Hematopoietic multipotent progenitor cell (in vitro differentiated cells): ENCODE measurements around the gene KLF5. TPM values are rescaled to one million over a fixed set of nuclear protein-coding genes. Genes with fewer than 3 reads are reported as not detected.
"Not testable (repeated sequence)": the region's sequence is repeated elsewhere in the genome, so short reads cannot be mapped to it uniquely, and the experiment has no call there.

Experiments
- DNase-seq, 3 donors: peaks; one replicate each; pipeline ENCODE4 v3.0.0-alpha.2; 2011 to 2015; ENCODE audit warnings: low read depth in 2 of 3, low spot score in 2 of 3
- total RNA-seq: library from RNA; depleted of rRNA; stranded (reverse); fragments of >200 nt; gene quantifications from one replicate; pipeline ENCODE4 v1.2.3, GENCODE V29; 2012

Gene KLF5
- 6.7 TPM for total RNA-seq

- DNase-seq: peak; percentile 75 to 96 (median 90)
Measured at GRCh38 chr13:73058736-73059459, at the start of gene KLF5. Gene KLF5, plus strand, starts transcription at chr13:73059005. Its CDS starts 323 bp downstream, at chr13:73059328.

- no peak for DNase-seq
Measured at GRCh38 chr13:73011751-73012150, 47.1 kb upstream of the KLF5 start.

GRCh38 chr13:73015805-73016204, 43.0 kb upstream of the KLF5 start:
- no peak for DNase-seq

GRCh38 chr13:73018336-73018735, 40.5 kb upstream of the KLF5 start:
- no peak for DNase-seq

- DNase-seq: no peak
Measured at GRCh38 chr13:73025217-73026012, 33.4 kb upstream of the KLF5 start.

DNA sequence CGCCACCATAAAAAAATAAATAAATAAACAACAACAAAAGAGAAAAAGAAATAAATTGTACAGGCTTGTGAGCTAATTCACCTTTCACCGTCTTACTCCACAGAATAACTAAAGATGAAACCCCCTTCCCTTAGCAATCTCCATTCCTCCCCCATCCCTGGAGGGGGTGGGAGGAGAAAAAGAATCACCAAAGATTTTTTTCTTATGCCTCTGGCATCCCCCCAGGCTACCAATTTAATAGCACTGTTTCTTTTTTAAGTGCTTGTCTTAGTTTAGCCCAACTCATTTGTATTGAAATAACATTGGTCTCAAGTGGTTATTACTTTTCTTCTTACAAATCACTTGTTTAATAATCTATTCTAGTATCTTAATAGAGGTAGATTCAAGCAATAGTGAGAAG, 23.9 kb upstream of the KLF5 start:
- no peak for DNase-seq

DNA sequence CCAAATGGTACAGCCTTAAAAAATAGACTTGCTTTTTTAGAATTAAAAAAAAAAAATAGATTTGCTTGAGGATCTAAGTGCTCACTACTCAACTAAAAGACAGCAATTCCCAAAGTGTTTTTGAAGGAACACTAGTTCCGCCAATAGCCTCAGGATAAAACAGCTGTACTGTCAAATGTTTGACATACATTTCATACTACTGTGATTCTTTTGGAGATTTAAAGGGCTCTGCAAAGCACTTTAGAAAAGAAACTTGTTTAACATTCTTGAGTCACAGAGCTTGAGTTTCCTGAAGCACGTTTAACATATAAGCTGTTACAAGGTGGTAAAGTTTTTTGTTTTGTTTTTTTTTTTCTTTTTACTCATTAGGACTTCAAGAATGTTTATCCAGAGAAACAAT, 23.1 kb upstream of the KLF5 start:
- no peak for DNase-seq

- no peak for DNase-seq
Measured at GRCh38 chr13:73036566-73036965, 22.2 kb upstream of the KLF5 start.

DNA sequence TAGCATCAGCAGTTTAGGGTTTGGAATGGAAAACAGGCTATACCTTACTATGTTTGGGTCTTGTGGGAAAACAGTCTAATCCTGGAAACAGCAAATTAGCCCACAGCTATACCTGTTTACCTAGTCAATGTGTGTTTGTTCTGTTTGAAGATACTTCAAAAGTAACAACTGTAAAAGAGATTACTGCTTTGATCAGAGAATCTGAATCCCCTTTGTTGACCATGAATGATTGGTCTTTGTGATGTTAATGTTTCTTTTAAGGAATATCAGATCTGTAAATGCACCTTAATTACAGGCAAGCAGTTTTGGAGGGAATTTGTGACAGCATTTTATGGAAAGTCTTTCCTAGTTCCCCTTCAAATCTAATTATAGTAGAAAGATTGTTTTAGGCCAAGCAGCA, 20.7 kb upstream of the KLF5 start:
- DNase-seq: no peak

- no peak for DNase-seq
Measured at GRCh38 chr13:73039201-73040108, 19.4 kb upstream of the KLF5 start.

- peak in 1 of 3 donors; percentile 21 for DNase-seq
Measured at GRCh38 chr13:73040484-73040883, 18.3 kb upstream of the KLF5 start.

- DNase-seq: peak in 2 of 3 donors; percentile 76 to 91
Measured at GRCh38 chr13:73040968-73041596, 17.7 kb upstream of the KLF5 start.

DNA sequence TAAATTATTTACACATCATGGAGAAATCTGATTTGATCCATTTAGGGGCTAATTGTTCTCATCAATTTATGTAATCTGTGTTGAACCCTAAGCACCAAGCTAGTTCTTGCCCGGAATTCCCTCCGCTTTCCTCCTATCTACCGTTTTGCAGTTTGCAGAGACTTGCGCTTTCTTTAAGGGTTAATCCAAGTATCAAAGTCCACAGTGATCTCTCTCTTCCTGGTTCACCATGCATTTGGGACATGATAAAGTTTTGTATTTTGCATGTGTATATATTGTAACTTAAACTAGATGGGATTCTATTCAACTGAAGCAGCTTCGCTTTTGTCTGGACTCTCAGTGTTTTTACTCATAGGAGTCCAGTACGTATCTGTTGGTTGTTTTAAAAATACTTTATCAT, 13.8 kb upstream of the KLF5 start:
- no peak for DNase-seq

DNA sequence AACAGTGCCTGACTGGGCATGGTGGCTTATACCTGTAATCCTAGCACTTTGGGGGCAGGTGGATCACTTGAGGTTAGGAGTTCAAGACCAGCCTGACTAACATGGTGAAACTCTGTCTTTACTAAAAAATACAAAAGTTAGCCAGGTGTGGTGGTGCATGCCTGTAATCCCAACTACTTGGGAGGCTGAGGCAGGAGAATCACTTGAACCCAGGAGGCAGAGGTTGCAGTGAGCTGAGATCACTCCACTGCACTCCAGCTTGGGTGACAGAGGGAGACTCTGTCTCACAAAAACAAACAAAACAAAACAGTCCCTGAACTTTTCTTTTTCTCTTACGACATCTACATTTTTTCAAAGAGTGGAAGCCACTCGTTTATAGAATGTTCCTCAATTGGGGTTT, 10.2 kb upstream of the KLF5 start:
- not testable (repeated sequence) for DNase-seq

DNA sequence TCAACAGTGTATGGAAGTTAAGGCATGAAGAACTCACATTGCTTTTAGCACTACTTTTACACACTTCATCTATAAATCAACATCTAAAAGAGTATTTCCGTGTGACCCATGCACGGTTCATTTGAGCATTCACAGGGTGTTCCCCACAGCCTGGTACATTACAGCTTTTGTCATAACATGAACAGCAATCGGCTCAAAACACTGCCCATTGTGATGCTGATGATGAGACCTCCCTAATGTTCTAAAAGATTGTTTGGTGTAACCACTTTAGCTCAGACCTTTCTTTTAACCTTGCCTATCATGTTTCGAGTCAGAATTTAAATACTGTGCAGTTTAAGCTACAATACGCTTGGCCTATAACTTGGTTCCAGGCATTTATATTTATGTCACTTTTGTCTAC, 4.1 kb upstream of the KLF5 start:
- no peak for DNase-seq

DNA sequence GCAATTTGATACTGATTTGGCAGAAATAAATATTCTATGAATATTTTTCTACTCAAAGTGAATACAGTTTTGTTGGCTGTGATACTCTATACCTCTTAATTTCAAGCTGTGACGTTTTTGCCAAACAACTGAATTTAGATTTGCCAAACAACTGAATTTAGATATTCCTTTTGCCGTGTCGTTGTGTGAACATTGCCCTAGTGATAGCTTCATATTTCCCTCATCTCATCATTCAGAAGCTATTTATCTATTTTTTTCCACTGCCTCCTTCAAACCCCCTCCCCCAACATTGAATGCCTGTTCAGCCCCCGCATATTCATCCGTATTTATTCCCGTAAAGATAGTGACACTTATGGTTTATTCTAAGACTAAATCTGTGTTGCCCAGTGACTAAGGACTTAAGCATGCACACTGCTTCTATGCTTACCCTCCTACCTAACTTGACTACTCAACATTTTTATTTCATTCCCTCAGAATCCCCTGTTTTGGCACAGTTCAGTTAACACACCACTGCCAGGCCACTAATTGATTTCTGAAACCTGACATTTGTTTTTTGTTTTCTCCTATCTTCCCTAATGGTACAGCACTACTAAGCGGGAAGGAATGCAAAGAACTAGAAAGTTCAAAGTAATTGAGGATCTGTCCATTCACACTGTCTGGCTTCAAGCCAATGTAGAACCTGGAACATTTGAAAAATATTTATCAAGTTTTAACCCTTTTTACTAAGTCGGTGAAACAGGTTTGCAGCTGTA, 2.8 kb upstream of the KLF5 start:
- no peak for DNase-seq

GRCh38 chr13:73056565-73056962, 2.2 kb upstream of the KLF5 start:
- DNase-seq: no peak

DNA sequence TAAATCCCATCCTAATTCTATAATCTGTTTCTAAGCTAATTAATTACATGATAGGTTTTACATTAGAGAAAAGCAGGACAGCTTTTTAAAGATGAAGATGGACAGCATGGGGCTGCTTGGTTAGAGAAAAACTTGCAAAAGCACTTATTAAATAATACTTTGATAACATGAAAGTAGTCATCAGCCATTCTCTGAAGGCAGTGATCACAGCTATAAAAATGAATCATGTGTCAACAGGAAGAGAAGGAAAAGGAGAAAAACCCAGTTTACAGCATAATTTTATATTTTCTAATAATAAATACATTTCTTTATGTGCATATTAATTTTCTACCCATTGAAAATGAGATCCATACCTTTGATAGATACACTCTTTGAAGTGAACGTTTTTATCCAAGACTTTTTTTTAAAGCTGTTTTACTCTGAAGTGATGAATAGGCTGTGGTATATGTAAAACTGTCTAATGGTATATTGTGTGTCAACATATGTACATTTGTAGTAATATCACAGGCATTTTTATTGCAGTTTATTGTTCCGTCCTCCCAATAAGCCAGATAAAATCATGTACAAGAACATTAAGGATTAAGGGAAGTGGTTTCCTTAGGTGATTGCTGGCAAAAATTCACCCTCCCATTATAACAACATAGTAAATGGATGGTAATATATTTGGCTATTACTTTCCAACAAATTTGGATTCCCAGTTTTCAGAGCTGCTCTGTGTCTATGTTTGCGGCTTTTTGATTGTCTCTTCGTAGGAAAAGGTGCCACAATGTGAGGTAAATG, 1.3 kb upstream of the KLF5 start:
- no peak for DNase-seq

DNA sequence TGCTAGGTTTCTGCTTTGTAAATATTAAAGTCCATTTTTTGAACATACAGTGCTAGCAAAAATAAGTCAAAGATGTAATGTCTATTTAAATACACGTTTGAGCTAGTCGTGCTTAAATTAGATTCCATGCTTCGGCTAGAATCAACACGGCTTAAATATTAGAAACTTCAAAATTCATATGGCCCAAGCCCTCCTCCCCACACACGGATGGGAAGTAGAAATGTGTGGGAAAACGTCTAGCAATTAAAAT, 816 bp upstream of the KLF5 start:
- no peak for DNase-seq

DNA sequence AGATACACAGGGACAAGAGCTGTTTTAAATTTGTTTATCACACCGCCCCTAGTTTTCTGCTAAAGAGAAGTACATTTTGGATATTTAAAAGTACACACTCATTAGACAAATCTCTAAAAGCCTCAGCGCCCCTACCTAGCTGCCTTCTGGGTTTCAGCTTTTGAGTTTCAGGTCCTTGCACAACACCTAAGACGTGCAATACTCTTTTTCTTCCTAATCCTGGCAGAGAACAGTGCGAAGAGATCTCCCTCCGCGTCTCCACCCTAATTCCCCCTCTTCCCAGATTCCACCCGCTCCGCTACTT, 421 bp upstream of the KLF5 start:
- no peak for DNase-seq
